Endothelial cell of umbilical vein (primary cell): Measurements from ENCODE around the gene ZC2HC1B. TPM values are rescaled to one million over a fixed set of nuclear protein-coding genes. Genes with fewer than 3 reads are reported as not detected.

ENCODE experiments used
- BruUV-seq: library from RNA; stranded (reverse); fragments of 400-500 nt; replicated peaks from 2 replicates; lab custom pipeline; 2021; lab: Mats Ljungman, UMichigan
- CTCF ChIA-PET: fragments of 300-600, 350-600 bp; sonication (Branson Sonifier 250); formaldehyde crosslinking; loops from one replicate; lab custom pipeline; 2021; ENCODE audit warnings: antibody characterized with exemption, inconsistent platforms; lab: Charles Lee
- POLR2A ChIA-PET: fragments of 300-600, 350-600 bp; sonication (Branson Sonifier 250); formaldehyde crosslinking; loops from one replicate; lab custom pipeline; 2021; ENCODE audit warnings: antibody characterized with exemption, inconsistent platforms; lab: Charles Lee
- DNase-seq: peaks from one replicate; pipeline ENCODE4 v3.0.0-alpha.2; 2011; ENCODE audit warnings: low read depth, low spot score
- FAIRE-seq: peaks from 2 replicates; lab custom pipeline; 2011; peaks lifted over from hg19 to GRCh38; lab: Jason Lieb, UNC
- H2AFZ ChIP-seq: 2 replicates; pipeline ENCODE4 v1.6.0; 2012; ENCODE audit warnings: low read depth, low read length, control low read depth, inconsistent platforms
- H3K27ac ChIP-seq: 2 replicates; pipeline ENCODE4 v1.5.1; 2011; ENCODE audit warnings: low read depth, mild to moderate bottlenecking, control low read depth, low read length, moderate library complexity; ENCODE audit not compliant: insufficient read depth
- H3K27me3 ChIP-seq, 2 experiments: 2 replicates each; pipeline versions ENCODE4 v1.6.0 to v1.6.1; 2011; ENCODE audit warnings: low read length in 2 of 2, mixed read lengths in 1 of 2; ENCODE audit not compliant: control insufficient read depth in 2 of 2, insufficient read depth in 2 of 2
- H3K36me3 ChIP-seq, 2 experiments: 2 replicates in 1 of 2; 3 replicates in 1 of 2; pipeline ENCODE4 v1.5.1; 2011; ENCODE audit warnings: low read length in 2 of 2, mild to moderate bottlenecking in 1 of 2, moderate library complexity in 1 of 2; ENCODE audit not compliant: control insufficient read depth in 2 of 2, insufficient read depth in 2 of 2; ENCODE audit errors: extremely low read depth in 1 of 2
- H3K4me1 ChIP-seq: 3 replicates; pipeline ENCODE4 v1.5.1; 2011; ENCODE audit warnings: mild to moderate bottlenecking, low read length; ENCODE audit not compliant: control insufficient read depth, insufficient read depth; ENCODE audit errors: extremely low read depth
- H3K4me2 ChIP-seq: 2 replicates; pipeline ENCODE4 v1.6.1; 2011; ENCODE audit warnings: low read length, control low read depth, mixed read lengths; ENCODE audit not compliant: insufficient read depth
- H3K4me3 ChIP-seq, 3 experiments: fragments of 200-600 bp in 1 of 3; sonication (generic), shearing (Covaris generic) in 1 of 3; replicated peaks in 1 of 3; 2 replicates each; pipeline ENCODE4 v1.5.1; 2011 to 2016; ENCODE audit warnings: control low read depth in 3 of 3, low read length in 3 of 3, mild to moderate bottlenecking in 2 of 3, inconsistent platforms in 1 of 3, low read depth in 1 of 3, moderate library complexity in 1 of 3; ENCODE audit not compliant: insufficient read depth in 1 of 3
- H3K79me2 ChIP-seq: 2 replicates; pipeline ENCODE4 v1.6.0; 2012; ENCODE audit warnings: low read length, inconsistent platforms; ENCODE audit not compliant: control insufficient read depth, insufficient read depth
- H3K9ac ChIP-seq: replicated peaks from 2 replicates; pipeline ENCODE3; 2011; ENCODE audit warnings: low read length, control low read depth; ENCODE audit not compliant: insufficient read depth; ENCODE audit errors: extremely low read depth
- H3K9me1 ChIP-seq: replicated peaks from 3 replicates; pipeline ENCODE4 v1.6.0; 2011; ENCODE audit warnings: mild to moderate bottlenecking, low read length; ENCODE audit not compliant: control insufficient read depth, insufficient read depth; ENCODE audit errors: extremely low read depth
- H3K9me3 ChIP-seq: replicated peaks from 2 replicates; pipeline ENCODE4 v1.5.1; 2012; ENCODE audit warnings: low read length, inconsistent platforms; ENCODE audit not compliant: control insufficient read depth, insufficient read depth
- H4K20me1 ChIP-seq: replicated peaks from 2 replicates; pipeline ENCODE3; 2011; ENCODE audit warnings: mild to moderate bottlenecking, low read length; ENCODE audit not compliant: control insufficient read depth, insufficient read depth; ENCODE audit errors: extremely low read depth
- EZH2 ChIP-seq: IDR thresholded peaks from 2 replicates; pipeline ENCODE4 v1.6.1; 2012; ENCODE audit warnings: borderline replicate concordance, low read depth, mild to moderate bottlenecking, moderate library complexity, low read length, inconsistent platforms; ENCODE audit not compliant: severe bottlenecking
- FOS ChIP-seq: IDR thresholded peaks from 2 replicates; pipeline ENCODE4 v1.6.1; 2011; ENCODE audit warnings: mild to moderate bottlenecking, low read length, moderate library complexity, borderline replicate concordance; ENCODE audit not compliant: insufficient read depth
- GATA2 ChIP-seq: IDR thresholded peaks from 2 replicates; pipeline ENCODE4 v1.7.0; 2011; ENCODE audit warnings: low read depth, mild to moderate bottlenecking, moderate library complexity, mixed read lengths, low read length; ENCODE audit not compliant: insufficient read length, insufficient read depth
- JUN ChIP-seq: IDR thresholded peaks from 2 replicates; pipeline ENCODE4 v1.6.1; 2011; ENCODE audit warnings: borderline replicate concordance, low read depth; ENCODE audit not compliant: insufficient read length, insufficient read depth
- MYC ChIP-seq: IDR thresholded peaks from one replicate; pipeline ENCODE4 v1.6.1; 2011; ENCODE audit warnings: mild to moderate bottlenecking, low read depth, low read length
- POLR2A ChIP-seq: IDR thresholded peaks from 2 replicates; pipeline ENCODE4 v1.6.1; 2012; ENCODE audit warnings: low read depth, mild to moderate bottlenecking, control low read depth, low read length
- POLR2AphosphoS5 ChIP-seq: IDR thresholded peaks from 2 replicates; pipeline ENCODE4 v1.6.1; 2012; ENCODE audit warnings: low read depth, mild to moderate bottlenecking, control low read depth, low read length, moderate library complexity; ENCODE audit not compliant: insufficient read depth
- dilution Hi-C: fragments of 300-500 bp; cut with MboI; formaldehyde crosslinking; loops from one replicate; pipeline ENCODE4 v1.15.0; 2019; ENCODE audit warnings: low sequenced_read_pairs; ENCODE audit not compliant: extremely low pct_ligation_motif_present
- intact Hi-C: fragments of 100-400 bp; cut with micrococcal nuclease; formaldehyde crosslinking; loops from one replicate; pipeline ENCODE4 v1.10.0; 2022
- polyA plus RNA-seq, 4 experiments: library from polyadenylated mRNA; depleted of rRNA in 3 of 4; stranded (reverse) in 3 of 4; unstranded in 1 of 4; fragments of >200 nt; gene quantifications; 2 replicates each; pipeline versions ENCODE4 v1.2.1 to v1.2.3, GENCODE V29; 2011 to 2012; ENCODE audit warnings: missing spikeins in 1 of 4
- total RNA-seq: library from RNA; stranded (reverse); gene quantifications from 2 replicates; pipeline ENCODE4 v1.2.3, GENCODE V29; 2021
- TF ChIP-seq, protein P1 (sequence below): IDR thresholded peaks from 2 replicates; pipeline ENCODE4 v1.6.1; 2011; ENCODE audit not compliant: insufficient read depth, insufficient read length
- TF ChIP-seq, protein P2 (sequence below), 2 donors: IDR thresholded peaks; 1 replicate in 1 of 2; 2 replicates in 1 of 2; pipeline ENCODE4 v1.5.1; 2011; ENCODE audit warnings: low read length in 2 of 2, mild to moderate bottlenecking in 2 of 2, moderate library complexity in 2 of 2, control low read depth in 1 of 2, inconsistent platforms in 1 of 2, low read depth in 1 of 2; ENCODE audit not compliant: insufficient read depth in 1 of 2; ENCODE audit errors: extremely low read depth in 1 of 2

The ZC2HC1B gene
- total and polyA plus RNA-seq, 2 donors (not counting 3 experiments of a cell fraction or from before 2014, with no cell fraction given), result not detected

DNA sequence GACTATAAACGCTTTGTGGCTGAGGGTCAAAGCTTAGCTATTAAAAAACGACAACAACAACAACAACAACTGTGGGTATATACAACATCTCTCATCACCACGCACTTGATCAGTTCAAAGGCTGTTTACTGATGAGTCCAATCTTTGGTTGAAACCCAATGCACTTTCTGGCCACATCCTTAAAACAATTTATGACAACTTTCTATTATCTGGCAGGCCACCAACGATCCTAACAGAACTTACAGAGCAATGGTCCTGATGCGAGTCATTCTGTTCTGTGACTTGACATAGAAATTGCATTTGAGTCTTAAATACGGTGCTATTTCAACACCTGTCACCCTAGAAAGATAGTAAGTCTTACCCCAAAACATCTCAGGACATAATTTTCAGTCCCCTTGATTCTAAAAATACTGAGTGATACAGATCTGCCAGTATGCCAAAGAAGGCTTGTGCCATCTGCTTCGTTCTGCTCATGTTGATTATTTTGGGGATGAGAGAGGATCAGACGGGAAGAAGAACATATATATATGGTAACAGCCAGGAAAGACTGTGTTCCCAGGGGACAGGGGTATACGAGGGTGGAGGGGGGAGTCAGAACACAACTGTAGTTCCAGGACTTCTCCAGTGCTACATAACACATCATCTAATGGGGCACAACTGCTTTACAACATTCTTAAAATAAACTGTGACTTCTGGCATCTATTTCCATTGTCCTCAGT is 87.9 kb downstream of the ZC2HC1B start:
- TF ChIP-seq POLR2A (no peak), EZH2 (no peak), JUN (no peak), GATA2 (no peak), MYC (no peak), POLR2AphosphoS5 (no peak), FOS (no peak)
- TF ChIP-seq, protein P1, sequence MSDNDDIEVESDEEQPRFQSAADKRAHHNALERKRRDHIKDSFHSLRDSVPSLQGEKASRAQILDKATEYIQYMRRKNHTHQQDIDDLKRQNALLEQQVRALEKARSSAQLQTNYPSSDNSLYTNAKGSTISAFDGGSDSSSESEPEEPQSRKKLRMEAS, result no peak
- TF ChIP-seq, protein P2, sequence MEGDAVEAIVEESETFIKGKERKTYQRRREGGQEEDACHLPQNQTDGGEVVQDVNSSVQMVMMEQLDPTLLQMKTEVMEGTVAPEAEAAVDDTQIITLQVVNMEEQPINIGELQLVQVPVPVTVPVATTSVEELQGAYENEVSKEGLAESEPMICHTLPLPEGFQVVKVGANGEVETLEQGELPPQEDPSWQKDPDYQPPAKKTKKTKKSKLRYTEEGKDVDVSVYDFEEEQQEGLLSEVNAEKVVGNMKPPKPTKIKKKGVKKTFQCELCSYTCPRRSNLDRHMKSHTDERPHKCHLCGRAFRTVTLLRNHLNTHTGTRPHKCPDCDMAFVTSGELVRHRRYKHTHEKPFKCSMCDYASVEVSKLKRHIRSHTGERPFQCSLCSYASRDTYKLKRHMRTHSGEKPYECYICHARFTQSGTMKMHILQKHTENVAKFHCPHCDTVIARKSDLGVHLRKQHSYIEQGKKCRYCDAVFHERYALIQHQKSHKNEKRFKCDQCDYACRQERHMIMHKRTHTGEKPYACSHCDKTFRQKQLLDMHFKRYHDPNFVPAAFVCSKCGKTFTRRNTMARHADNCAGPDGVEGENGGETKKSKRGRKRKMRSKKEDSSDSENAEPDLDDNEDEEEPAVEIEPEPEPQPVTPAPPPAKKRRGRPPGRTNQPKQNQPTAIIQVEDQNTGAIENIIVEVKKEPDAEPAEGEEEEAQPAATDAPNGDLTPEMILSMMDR (IDR thresholded peaks at IDR 0.05; ENCODE audit: extremely low read depth in 1 of 2, insufficient read depth in 1 of 2, low read depth in 1 of 2, low read length in 2 of 2), result no peak
- no peak overlapping the region for H3K9ac ChIP-seq
- no peaks in the 10 kb centered on the region for H3K4me1 ChIP-seq
- no TSS peak for BruUV-seq
- H3K27me3 ChIP-seq, result peaks cover 0 to 7% of the 10 kb centered on the region in 2 experiments
- dilution Hi-C loops, result no loop called here
- ChIA-PET CTCF (interaction anchor here (2.1 kb wide), 1 partner anchor 377 kb away, joined by 5 read pairs; no protein-coding TSS in a partner anchor), POLR2A (no interaction called here)
- H3K4me3 ChIP-seq, result no peak overlapping the region
- no peaks in the 10 kb centered on the region for H4K20me1 ChIP-seq
- H3K4me2 ChIP-seq, result no peak overlapping the region
- H3K27ac ChIP-seq, result no peak overlapping the region
- no peaks in the 10 kb centered on the region for H3K79me2 ChIP-seq
- DNase-seq (no peak), FAIRE-seq (no peak)
- intact Hi-C loops, result no loop called here
- H3K9me3 ChIP-seq, result no peaks in the 10 kb centered on the region
- H2AFZ ChIP-seq, result no peak overlapping the region
- H3K9me1 ChIP-seq, result no peaks in the 10 kb centered on the region
- H3K36me3 ChIP-seq, result no peaks in the 10 kb centered on the region
